ENCODE data around the gene UGT8. TPM values are rescaled to one million over a fixed set of nuclear protein-coding genes. Genes with fewer than 3 reads are reported as not detected.
"Not testable (repeated sequence)": the region's sequence is repeated elsewhere in the genome, so short reads cannot be mapped to it uniquely, and the experiment has no call there.

UGT8 gene
- total RNA-seq, 1 donor from 2014 or later, result 6.3 TPM

DNA sequence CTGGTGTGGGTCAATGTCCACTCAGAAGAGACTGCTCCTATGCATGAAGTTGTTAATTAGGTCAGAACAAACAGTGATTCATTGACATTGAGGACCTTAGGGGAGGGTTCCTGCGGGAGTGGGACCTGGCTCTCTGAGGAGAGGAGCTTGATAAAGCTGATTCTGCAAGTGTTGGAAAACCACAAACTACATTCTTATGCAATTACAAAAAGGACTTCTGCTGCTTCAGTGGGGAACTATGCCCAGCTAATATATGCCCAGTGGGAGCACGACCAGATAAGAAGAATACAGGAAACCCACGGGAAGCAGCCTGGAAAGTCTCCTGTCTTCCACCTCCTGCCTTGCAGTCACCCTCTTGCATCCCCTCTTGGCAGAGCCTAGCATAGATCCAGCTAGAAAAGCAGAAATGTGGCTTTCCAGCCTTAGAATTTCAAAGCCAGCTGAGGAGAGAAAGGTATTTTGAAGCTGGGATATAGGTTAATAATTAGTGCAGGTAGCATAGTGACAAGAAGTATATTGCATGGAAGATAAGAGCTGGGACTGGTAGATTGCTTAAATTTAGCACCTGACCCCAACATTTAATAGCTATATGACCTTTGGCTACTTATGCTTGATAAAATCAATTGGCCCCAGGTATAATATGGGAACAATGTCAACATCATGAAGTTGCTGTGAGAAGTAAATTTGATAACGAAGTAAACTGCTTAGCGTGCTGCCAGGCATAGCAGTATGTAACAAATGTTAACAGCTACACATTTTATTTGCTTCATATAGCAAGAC is 34.9 kb upstream of the UGT8 start:
- peaks cover 2% of the 10 kb centered on the region for H3K36me3 Mint-ChIP-seq (ENCODE audit: low read depth)
- DNase-seq (ENCODE audit: low read depth, low spot score), result no peak
- peaks cover 2% of the 10 kb centered on the region for H3K9me3 Mint-ChIP-seq
- TF ChIP-seq, protein P1, sequence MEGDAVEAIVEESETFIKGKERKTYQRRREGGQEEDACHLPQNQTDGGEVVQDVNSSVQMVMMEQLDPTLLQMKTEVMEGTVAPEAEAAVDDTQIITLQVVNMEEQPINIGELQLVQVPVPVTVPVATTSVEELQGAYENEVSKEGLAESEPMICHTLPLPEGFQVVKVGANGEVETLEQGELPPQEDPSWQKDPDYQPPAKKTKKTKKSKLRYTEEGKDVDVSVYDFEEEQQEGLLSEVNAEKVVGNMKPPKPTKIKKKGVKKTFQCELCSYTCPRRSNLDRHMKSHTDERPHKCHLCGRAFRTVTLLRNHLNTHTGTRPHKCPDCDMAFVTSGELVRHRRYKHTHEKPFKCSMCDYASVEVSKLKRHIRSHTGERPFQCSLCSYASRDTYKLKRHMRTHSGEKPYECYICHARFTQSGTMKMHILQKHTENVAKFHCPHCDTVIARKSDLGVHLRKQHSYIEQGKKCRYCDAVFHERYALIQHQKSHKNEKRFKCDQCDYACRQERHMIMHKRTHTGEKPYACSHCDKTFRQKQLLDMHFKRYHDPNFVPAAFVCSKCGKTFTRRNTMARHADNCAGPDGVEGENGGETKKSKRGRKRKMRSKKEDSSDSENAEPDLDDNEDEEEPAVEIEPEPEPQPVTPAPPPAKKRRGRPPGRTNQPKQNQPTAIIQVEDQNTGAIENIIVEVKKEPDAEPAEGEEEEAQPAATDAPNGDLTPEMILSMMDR (conservative IDR thresholded peaks at IDR 0.05), result no peak
- no peak overlapping the region for H3K27ac Mint-ChIP-seq (ENCODE audit: unreplicated experiment)
- H3K4me1 Mint-ChIP-seq, result no peaks in the 10 kb centered on the region
- H3K27me3 Mint-ChIP-seq (ENCODE audit: low read depth), result no peaks in the 10 kb centered on the region
- H3K4me3 Mint-ChIP-seq, result no peak overlapping the region

DNA sequence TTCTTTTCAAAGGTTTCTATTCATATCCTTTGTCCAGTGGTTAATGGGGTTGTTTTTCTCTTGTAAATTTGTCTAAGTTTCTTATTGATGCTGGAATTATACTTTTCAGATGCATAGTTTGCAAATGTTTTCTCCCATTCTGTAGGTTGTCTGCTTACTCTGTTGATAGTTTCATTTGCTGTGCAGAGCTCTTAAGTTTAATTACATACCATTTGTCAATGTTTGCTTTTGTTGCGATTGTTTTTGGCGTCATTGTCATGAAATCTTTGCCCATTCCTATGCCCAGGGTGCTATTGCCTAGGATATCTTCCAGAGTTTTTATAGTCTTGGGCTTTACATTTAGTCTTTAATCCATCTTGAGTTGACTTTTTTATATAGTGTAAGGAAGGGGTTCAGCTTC is 21.2 kb upstream of the UGT8 start:
- H3K27me3 Mint-ChIP-seq (ENCODE audit: low read depth), result no peaks in the 10 kb centered on the region
- H3K27ac Mint-ChIP-seq (ENCODE audit: unreplicated experiment), result no peak overlapping the region
- no peak overlapping the region for H3K4me3 Mint-ChIP-seq
- no peak for DNase-seq (ENCODE audit: low read depth, low spot score)
- peaks cover 8% of the 10 kb centered on the region for H3K36me3 Mint-ChIP-seq (ENCODE audit: low read depth)
- no peaks in the 10 kb centered on the region for H3K4me1 Mint-ChIP-seq
- TF ChIP-seq, protein P1 (conservative IDR thresholded peaks at IDR 0.05), result no peak
- peaks cover 21% of the 10 kb centered on the region for H3K9me3 Mint-ChIP-seq

DNA sequence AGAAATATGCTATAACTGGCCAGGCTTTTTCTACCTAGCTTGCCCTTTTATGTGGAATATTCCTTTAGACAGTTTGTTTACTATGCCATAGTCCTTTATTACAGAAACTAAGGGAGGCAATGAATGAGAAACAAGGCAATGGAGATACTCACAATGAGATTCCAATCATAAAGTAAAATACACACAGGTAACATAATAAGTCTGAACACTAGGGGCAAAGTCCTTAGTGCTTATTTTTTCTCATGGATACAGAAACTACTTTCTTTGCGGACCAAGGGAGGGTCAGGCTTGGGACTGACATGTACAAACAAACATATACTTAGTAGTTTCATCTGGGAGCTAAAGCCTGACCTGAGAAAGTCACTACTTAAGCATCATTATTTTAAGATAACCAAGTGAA is 16.0 kb upstream of the UGT8 start:
- H3K27me3 Mint-ChIP-seq (ENCODE audit: low read depth), result no peaks in the 10 kb centered on the region
- H3K27ac Mint-ChIP-seq (ENCODE audit: unreplicated experiment), result no peak overlapping the region
- peaks cover 15% of the 10 kb centered on the region for H3K9me3 Mint-ChIP-seq
- no peak for DNase-seq (ENCODE audit: low read depth, low spot score)
- H3K36me3 Mint-ChIP-seq (ENCODE audit: low read depth), result peaks cover 8% of the 10 kb centered on the region
- no peak overlapping the region for H3K4me3 Mint-ChIP-seq
- no peaks in the 10 kb centered on the region for H3K4me1 Mint-ChIP-seq
- TF ChIP-seq, protein P1 (conservative IDR thresholded peaks at IDR 0.05), result peak; percentile 19

DNA sequence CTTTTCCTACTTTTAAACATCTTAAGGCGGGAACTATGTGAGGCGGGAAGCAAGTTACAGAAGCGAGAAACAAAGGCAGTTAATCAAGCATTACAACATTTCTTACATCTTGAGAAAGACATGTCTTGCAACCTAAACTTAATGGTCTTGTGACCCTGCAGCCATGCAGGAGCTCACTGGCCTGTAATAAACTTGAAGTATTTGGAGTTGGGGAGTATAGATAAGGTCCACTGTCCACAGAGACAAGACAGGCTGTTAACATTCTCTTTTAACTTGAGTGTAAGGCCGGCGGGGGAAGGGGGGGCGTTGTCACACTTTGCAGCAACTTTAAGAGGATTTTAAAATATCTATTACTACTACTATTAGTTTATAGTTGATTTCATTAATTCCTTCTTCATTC is 10.3 kb upstream of the UGT8 start:
- DNase-seq (ENCODE audit: low read depth, low spot score), result no peak
- no peaks in the 10 kb centered on the region for H3K36me3 Mint-ChIP-seq (ENCODE audit: low read depth)

DNA sequence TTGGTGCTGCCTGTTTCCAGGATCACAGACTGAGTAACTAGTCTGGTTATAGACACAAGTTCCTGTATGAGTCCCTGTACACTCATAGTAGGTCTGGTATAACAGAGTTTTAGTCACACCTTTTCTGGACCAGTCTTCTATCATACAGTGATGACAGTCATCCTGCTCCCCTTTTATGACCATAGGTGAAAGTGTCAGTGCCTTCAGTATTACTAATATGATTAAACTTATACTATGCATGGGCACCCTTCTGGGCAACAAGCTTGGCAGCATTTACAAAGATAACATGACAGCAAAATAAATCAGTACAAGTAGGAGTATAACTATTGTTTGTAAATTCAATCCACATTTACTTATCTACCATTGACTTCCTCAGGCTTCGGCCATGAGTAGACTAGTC is 8.2 kb upstream of the UGT8 start:
- H3K9me3 Mint-ChIP-seq; H3K36me3 Mint-ChIP-seq (ENCODE audit: low read depth); H3K4me3 Mint-ChIP-seq; H3K4me1 Mint-ChIP-seq; DNase-seq (ENCODE audit: low read depth, low spot score); H3K27ac Mint-ChIP-seq (ENCODE audit: unreplicated experiment): not testable (repeated sequence)
- H3K27me3 Mint-ChIP-seq (ENCODE audit: low read depth), result peaks cover 11% of the 10 kb centered on the region

More for the DNA sequence above, 10.3 kb upstream of the UGT8 start:
- Mint-ChIP-seq H3K4me3 (no peak overlapping the region), H3K27me3 (ENCODE audit: low read depth) (no peaks in the 10 kb centered on the region), H3K4me1 (no peaks in the 10 kb centered on the region), H3K9me3 (peaks cover 3% of the 10 kb centered on the region), H3K27ac (ENCODE audit: unreplicated experiment) (no peak overlapping the region)
- TF ChIP-seq, protein P1 (conservative IDR thresholded peaks at IDR 0.05), result no peak

- peaks cover 34% of the 10 kb centered on the region for H3K27me3 Mint-ChIP-seq (ENCODE audit: low read depth)
- H3K4me3 Mint-ChIP-seq, result no peak overlapping the region
- H3K4me1 Mint-ChIP-seq, result no peaks in the 10 kb centered on the region
- TF ChIP-seq, protein P1 (conservative IDR thresholded peaks at IDR 0.05), result no peak
- no peak overlapping the region for H3K27ac Mint-ChIP-seq (ENCODE audit: unreplicated experiment)
- peaks cover 5% of the 10 kb centered on the region for H3K9me3 Mint-ChIP-seq
- DNase-seq (ENCODE audit: low read depth, low spot score), result no peak
- H3K36me3 Mint-ChIP-seq (ENCODE audit: low read depth), result peaks cover 8% of the 10 kb centered on the region
Observed at GRCh38 chr4:114593526-114593925, 5.1 kb upstream of the UGT8 start.
